Neuron (in vitro differentiated cells): ENCODE results near the gene DHX30.

Experiments
- H2AFZ ChIP-seq: one replicate; pipeline ENCODE4 v1.6.1; 2013; ENCODE audit warnings: low read depth, mild to moderate bottlenecking, inconsistent platforms, low read length, moderate library complexity
- H3K27me3 ChIP-seq: one replicate; pipeline ENCODE4 v1.6.1; 2013; ENCODE audit warnings: low read length; ENCODE audit not compliant: insufficient read depth
- H3K36me3 ChIP-seq: one replicate; pipeline ENCODE4 v1.6.1; 2013; ENCODE audit warnings: low read length; ENCODE audit not compliant: insufficient read depth
- H3K4me1 ChIP-seq: one replicate; pipeline ENCODE4 v1.6.1; 2013; ENCODE audit warnings: low read length; ENCODE audit not compliant: insufficient read depth
- H3K4me3 ChIP-seq: 2 replicates; pipeline ENCODE4 v1.5.1; 2013; ENCODE audit warnings: mild to moderate bottlenecking, low read length, moderate library complexity
- H3K9me3 ChIP-seq: one replicate; pipeline ENCODE4 v1.6.1; 2013; ENCODE audit warnings: low read length

DHX30 gene

DNA sequence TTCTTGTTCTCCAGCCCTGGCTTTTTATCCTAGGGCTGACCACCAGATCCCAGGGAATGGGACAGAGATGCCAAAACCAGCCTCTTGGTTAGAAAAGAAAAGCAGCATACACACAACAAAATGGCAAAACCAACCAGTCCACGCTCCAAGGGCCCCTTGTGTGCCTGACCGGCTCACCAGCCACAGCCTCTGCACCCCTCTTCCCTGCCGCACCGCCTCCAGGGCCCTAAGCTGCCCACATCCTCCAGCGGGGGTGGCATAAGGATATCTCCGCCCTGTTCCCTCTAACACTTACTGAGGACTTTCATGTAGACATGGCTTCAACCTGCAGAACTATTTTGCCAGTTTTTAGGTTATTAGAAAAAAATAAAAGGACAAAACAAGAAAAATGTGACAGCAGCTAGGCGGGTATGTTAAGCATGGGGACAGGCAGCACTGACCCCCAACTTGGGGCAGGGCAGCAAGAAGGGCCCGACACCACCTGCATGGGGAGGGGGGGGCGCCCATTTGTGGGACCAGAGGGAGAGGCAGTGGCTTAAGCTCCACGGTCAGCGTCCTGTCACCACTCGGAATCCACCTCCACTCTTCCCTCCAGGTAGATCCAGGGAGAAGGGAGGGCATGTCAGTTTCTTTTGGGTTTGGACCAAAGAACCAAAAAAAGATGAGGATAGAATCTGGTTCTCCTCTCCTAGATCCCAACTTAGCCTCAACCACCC, 49.1 kb downstream of the DHX30 start:
- peaks cover 95% of the 10 kb centered on the region for H3K36me3 ChIP-seq

GRCh38 chr3:47852604-47853602, 50.0 kb downstream of the DHX30 start:
- Histone ChIP-seq H3K36me3 (peaks cover 91% of the 10 kb centered on the region), H3K9me3 (no peaks in the 10 kb centered on the region), H3K27me3 (no peaks in the 10 kb centered on the region), H3K4me3 (no peak overlapping the region), H2AFZ (no peak overlapping the region), H3K4me1 (no peaks in the 10 kb centered on the region)

More for the DNA sequence above, 49.1 kb downstream of the DHX30 start:
- no peaks in the 10 kb centered on the region for H3K4me1 ChIP-seq
- H3K27me3 ChIP-seq: no peaks in the 10 kb centered on the region
- H3K4me3 ChIP-seq: no peak overlapping the region
- no peaks in the 10 kb centered on the region for H3K9me3 ChIP-seq
- H2AFZ ChIP-seq: no peak overlapping the region

GRCh38 chr3:47854267-47854666, 51.3 kb downstream of the DHX30 start:
- Histone ChIP-seq H3K4me1 (no peaks in the 10 kb centered on the region), H3K9me3 (no peaks in the 10 kb centered on the region), H3K4me3 (no peak overlapping the region), H3K27me3 (no peaks in the 10 kb centered on the region), H3K36me3 (peaks cover 86% of the 10 kb centered on the region), H2AFZ (no peak overlapping the region)

- Histone ChIP-seq H3K27me3 (no peaks in the 10 kb centered on the region), H3K4me3 (no peak overlapping the region), H3K9me3 (no peaks in the 10 kb centered on the region), H3K36me3 (peaks cover 86% of the 10 kb centered on the region), H3K4me1 (no peaks in the 10 kb centered on the region), H2AFZ (no peak overlapping the region)
Measured at GRCh38 chr3:47854720-47855455, 52.0 kb downstream of the DHX30 start.

- no peaks in the 10 kb centered on the region for H3K27me3 ChIP-seq
- H3K36me3 ChIP-seq: peaks cover 85% of the 10 kb centered on the region
- H3K9me3 ChIP-seq: no peaks in the 10 kb centered on the region
- no peak overlapping the region for H2AFZ ChIP-seq
- no peaks in the 10 kb centered on the region for H3K4me1 ChIP-seq
- no peak overlapping the region for H3K4me3 ChIP-seq
Measured at GRCh38 chr3:47855461-47856383, 52.8 kb downstream of the DHX30 start.

DNA sequence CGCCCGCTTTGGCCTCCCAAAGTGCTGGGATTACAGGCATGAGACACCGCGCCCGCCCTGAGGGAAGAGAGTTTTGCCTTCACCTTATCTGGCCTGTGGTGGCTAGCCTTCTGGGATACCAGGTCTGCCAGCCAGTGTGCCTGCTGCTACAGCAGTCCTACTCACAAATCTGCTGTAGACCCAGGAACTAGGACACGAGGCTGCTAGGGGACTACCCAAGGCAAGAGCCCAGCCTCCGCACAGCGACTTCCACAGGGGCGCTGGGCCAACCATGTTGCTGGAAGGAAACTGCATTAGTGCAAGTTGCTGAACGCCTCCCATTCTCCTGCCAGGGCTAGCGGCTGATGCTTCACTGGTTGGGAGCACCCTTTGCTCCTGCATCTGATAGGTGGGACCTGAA, 53.7 kb downstream of the DHX30 start:
- H3K4me3 ChIP-seq: no peak overlapping the region
- no peaks in the 10 kb centered on the region for H3K9me3 ChIP-seq
- peaks cover 77% of the 10 kb centered on the region for H3K36me3 ChIP-seq
- H3K4me1 ChIP-seq: no peaks in the 10 kb centered on the region
- H3K27me3 ChIP-seq: no peaks in the 10 kb centered on the region
- no peak overlapping the region for H2AFZ ChIP-seq

GRCh38 chr3:47857151-47857550, 54.2 kb downstream of the DHX30 start:
- Histone ChIP-seq H3K9me3 (no peaks in the 10 kb centered on the region), H3K4me1 (no peaks in the 10 kb centered on the region), H3K36me3 (peaks cover 72% of the 10 kb centered on the region), H3K4me3 (no peak overlapping the region), H2AFZ (no peak overlapping the region), H3K27me3 (no peaks in the 10 kb centered on the region)

GRCh38 chr3:47859956-47860605, 57.1 kb downstream of the DHX30 start:
- no peaks in the 10 kb centered on the region for H3K9me3 ChIP-seq
- H3K27me3 ChIP-seq: no peaks in the 10 kb centered on the region
- no peaks in the 10 kb centered on the region for H3K4me1 ChIP-seq
- no peak overlapping the region for H2AFZ ChIP-seq
- H3K4me3 ChIP-seq: no peak overlapping the region
- H3K36me3 ChIP-seq: peaks cover 60% of the 10 kb centered on the region

DNA sequence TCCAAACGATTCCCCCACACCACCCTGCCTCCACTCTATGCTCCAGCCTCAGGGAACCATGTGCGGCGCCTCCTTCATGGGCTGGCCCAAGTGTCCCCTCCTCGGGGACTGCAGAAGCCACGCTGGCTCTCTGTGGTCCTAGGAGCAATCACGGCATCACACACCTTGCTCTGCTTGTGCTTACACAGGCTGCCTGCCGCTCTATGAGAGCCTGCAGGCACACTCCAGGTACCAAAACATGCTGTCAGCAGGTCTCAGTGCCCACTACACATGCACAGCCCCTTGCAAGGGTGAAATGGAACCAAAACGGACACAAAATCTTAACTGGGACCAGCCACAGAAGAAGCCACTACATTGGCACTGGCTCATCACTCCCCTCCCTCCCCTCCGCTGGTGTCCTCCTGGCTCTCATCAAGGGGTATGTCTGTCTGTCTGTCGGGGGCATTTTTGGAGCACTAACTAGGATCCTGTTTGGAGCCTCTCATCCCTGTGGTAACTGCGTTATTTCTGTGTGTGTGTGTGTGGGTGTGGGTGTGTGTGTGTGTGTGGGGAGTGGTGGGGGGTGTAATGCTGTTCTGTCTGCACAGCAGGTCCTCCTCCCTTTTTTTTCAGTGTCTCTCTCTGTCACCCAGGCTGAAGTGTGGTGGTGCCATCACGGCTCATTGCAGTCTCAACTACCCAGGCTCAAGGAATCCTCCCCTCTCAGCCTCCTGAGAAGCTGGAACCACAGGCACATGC, 60.6 kb downstream of the DHX30 start:
- Histone ChIP-seq H2AFZ (no peak overlapping the region), H3K36me3 (peaks cover 62% of the 10 kb centered on the region), H3K27me3 (no peaks in the 10 kb centered on the region), H3K4me3 (no peak overlapping the region), H3K4me1 (no peaks in the 10 kb centered on the region), H3K9me3 (no peaks in the 10 kb centered on the region)

- H3K4me1 ChIP-seq: no peaks in the 10 kb centered on the region
- H3K4me3 ChIP-seq: no peak overlapping the region
- no peaks in the 10 kb centered on the region for H3K9me3 ChIP-seq
- H3K36me3 ChIP-seq: peaks cover 66% of the 10 kb centered on the region
- H3K27me3 ChIP-seq: no peaks in the 10 kb centered on the region
- H2AFZ ChIP-seq: no peak overlapping the region
Measured at GRCh38 chr3:47865192-47865591, 62.3 kb downstream of the DHX30 start.

- H3K27me3 ChIP-seq: no peaks in the 10 kb centered on the region
- no peak overlapping the region for H3K4me3 ChIP-seq
- no peaks in the 10 kb centered on the region for H3K4me1 ChIP-seq
- H2AFZ ChIP-seq: no peak overlapping the region
- no peaks in the 10 kb centered on the region for H3K9me3 ChIP-seq
- H3K36me3 ChIP-seq: peaks cover 80% of the 10 kb centered on the region
Measured at GRCh38 chr3:47867451-47868044, 64.6 kb downstream of the DHX30 start.
